HK-2 (cell line): ENCODE results near the gene AWAT2.

ENCODE experiments used
- DNase-seq: peaks from one replicate; pipeline ENCODE4 v3.0.0-alpha.2; 2018; ENCODE audit not compliant: unreplicated experiment

AWAT2 gene, protein sequence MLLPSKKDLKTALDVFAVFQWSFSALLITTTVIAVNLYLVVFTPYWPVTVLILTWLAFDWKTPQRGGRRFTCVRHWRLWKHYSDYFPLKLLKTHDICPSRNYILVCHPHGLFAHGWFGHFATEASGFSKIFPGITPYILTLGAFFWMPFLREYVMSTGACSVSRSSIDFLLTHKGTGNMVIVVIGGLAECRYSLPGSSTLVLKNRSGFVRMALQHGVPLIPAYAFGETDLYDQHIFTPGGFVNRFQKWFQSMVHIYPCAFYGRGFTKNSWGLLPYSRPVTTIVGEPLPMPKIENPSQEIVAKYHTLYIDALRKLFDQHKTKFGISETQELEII

DNA sequence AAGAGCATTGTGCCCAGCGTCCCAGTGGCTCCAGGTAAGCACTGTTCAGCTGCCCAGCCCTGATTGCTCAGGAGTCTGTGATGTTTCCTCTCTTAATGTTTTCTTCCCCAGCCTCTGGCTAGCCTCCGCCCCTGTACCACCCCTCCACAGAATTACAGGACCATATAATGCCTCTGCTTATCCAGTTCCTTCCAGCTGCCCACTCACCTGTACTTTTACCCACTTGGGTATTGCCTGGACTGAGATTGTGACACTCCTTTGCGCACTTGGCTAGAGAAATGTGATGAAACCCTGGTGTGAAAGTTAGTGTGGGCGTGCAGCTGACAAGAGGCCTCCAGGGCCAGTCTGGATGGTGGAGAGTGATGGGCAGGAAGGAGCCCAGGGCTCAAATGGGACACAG is at the start of gene AWAT2:
TSS of gene AWAT2 (minus strand) at position 14 of the 400 bp plus-strand sequence. CDS start at position 8, 6 bp downstream.
- DNase-seq = no peak

DNA sequence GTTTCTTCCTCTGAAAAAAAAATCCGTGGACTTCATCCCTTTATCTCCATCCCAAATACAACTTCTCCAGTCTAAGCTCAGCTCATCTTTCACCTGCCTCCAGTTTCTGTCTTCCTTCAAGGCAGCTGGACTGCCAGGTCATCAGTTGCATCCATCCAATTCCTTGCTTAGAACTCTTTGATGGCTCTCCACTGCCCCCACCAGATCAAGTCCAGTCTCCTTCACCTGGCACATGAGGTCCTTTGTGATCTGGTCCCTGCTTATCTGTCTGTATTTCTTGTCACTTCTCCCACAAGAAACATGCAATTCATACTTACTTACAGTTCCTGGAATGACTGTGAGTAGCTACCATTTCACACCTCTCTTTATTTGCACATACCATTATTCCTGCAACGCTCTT is 46.3 kb upstream of the AWAT2 start:
- DNase-seq = no peak

DNA sequence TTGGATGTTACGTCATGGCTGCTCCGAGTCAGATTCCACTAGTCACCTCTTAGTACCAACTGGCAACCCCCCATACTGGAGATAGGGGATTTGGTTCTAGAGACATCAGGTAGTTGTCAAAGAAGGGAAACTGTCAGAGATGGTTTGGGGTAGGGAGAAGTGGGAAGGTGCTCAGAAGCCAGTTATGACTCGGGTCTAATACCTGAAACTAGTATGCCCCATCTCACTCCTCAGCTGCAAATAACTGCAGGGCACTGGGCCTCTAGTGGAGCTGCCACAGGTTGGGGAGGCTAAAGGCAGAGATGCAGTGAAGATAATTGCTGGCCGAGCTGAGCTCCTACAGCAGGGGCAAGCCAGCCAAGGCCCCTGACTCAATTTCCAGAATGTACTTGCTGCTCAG is 42.5 kb upstream of the AWAT2 start:
- DNase-seq = no peak

DNA sequence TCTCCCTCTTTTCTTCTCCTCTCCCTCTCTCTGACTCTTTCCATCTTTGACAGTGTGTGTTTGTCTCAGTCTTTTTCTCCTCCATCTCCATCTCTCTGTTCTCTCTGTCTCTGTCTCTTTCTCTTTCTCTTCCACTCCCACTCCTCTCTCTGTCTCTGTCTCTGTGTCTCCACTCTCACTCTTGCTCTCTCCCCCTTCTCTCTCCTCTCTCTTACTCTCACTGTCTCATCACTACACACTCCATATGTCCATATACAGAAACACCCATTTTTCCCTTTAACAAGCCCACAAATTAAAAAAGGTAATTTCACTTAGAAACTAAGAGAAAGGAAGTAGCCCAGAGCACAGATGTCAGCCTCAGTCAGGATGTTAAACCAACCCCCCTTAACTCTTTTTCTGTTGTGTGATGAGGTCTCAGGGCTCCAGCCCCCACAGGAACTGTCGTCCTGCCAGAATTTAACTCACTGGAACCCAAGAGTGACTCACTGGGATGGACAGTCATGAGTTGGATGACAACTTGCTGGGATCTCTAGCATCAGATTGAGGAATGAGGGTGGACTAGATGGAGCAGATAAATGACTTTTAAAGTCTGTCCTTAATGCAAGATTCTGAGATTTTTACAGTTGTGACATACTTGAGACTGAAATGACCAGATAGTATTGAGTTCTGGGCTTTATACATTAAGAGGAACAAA is 40.0 kb upstream of the AWAT2 start:
- DNase-seq = no peak

DNA sequence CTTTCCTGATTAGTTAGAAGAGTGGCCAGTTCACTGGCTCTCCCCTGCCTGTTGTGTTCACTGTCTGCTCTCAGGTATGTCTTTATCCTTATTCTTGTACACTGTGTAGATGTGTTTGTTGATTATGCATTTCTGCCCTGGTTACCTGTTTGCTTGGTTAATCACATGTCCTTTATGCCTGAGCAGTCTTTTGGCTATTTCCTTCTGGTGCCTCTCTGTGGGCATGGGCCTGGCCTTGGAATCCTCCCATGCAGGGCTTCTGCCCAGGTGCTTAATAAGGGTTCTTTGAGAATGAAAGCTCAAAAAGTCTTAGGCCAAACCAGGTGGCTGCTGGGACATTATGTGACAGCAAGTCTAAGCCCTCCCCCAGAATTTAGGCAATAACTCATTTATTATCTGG is 39.0 kb upstream of the AWAT2 start:
- DNase-seq = no peak

DNA sequence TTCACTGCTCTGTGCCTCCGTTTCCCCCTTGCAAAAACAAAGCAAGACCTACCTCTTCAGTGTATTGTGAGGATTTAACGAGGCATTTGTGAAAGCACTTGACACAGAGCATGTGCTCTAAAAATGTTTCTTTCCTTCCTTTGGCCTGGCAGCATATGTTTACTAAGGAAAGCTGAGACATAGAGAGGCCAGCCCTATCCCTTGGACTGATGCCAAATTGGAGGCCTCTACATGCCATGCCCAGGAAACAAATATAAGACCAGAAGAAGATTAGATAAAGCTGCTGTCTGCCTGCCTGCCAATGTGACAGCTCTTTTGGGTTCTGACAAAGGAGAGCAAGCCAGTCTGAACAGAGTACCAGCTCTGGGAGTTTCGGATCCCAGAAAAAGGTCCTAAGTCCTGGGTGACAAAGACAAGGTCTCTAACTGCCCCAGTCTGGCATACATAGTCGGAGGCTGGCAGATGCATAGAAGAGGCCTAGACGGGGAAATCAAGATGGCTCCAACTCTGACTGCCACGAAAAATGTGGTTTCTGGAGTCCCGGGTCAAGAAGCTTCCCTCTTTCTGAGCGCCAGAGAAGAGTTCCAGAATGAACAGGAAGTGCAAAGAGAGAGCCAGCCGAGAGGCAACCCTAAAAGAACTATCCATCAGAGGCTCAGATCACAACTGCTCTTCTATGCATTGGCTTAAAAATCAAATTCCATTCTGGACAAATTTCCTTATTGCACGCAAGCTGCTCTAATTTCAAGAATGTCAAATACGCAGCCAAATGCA is 38.3 kb upstream of the AWAT2 start:
- DNase-seq = no peak

DNA sequence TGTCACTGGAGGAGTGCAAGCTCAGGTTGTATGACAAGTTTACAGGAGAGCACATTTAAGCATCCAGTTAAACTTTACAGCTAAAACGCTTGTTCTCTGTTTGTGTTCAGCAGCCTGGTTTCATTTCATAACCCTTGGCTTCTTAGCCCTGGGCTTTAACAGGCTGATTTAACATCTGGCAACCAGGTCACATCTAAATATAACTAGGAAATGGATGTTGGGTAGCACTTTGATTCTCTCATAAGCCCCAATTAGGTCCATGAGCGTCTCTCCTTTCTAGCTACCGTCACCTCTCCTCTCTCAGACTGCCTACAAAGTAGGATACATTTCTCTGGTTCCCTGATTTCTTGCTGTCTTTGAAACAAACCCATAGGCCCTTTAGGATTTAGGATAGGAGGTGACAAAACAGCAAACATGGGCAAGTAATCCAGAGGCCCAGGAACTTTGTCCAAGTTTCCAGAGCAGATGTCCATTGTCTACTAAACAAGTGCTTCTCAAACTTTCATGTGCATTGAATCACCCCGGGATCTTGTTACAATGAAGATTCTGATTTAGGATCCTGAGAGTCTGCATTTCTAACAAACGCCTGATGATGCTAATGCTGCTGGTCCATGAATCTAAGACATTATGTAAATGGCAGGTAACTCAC is 35.0 kb upstream of the AWAT2 start:
- DNase-seq = no peak

DNA sequence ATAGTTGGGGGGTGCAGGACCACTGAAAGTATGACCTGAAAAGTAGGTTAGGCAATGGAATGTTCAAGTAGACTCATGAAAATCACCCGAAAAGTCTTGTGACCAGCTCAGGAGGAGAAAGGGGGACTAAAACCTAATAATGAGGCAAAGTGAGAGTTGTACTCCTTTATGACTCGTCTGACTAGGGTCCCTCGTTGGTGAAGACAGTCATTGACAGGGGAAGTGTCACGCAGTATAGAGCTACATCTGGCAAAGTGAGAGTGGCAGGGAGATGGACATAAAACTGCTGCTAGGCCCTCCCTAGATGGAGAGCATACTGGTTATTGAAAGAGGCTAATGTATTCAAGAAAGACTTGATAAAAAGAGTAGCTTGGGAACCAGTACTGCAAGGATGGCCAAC is 33.0 kb upstream of the AWAT2 start:
- DNase-seq = no peak

DNA sequence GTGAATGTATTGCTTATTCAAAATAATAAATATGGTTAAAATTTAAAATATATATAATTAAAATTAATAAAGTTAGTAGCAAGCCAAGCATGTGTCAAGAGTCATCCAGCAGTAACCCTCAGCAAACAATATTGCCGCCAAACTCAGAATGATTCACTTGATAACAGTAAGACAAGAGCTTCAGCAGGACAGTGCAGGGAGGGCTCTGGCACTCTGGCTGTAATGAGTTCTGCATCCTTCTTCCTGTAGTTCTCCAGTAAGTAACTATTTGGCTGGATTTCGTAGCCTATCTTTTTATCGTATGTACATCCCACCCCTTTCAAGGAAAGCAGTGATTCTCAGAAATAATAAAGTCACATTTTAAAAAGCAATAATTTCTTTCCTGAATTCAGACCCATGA is 30.1 kb upstream of the AWAT2 start:
- DNase-seq = no peak

DNA sequence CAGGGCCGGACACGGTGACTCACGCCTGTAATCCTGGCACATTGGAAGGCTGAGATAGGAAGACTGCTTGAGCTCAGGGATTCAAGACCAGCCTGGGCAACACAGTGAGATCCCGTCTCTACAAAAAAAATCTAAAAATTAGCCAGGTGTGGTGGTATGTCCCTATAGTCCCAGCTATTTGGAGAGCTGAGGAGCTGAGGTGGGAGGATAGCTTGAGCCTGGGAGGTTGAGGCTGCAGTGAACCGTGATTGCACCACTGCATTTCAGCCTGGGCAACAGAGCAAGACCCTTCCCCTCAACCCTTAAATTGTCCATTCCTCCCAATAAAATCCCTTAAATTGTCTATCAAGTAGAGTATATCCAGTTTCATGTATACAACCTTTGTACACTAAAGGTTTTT is 29.6 kb upstream of the AWAT2 start:
- DNase-seq = no peak

DNA sequence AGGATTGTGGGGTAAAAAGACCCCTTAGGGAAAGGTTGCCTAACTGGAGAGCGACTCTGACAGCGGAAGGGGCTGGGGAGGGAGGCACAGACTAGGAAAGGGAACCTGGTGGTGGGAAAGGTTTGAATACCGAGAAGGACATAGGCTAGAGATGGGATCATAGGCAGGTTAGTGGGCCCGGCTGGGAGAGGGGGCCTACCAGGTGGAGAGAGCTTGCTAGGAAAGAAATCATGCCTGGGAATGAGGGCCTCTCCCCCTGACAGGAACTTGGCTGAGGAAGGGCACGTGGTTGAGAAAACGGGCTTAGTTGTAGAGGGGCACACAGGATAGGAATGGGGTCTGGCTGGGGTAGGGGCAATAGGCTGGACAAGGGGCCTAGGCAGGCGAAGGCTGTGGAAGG is 16.9 kb upstream of the AWAT2 start:
- no peak for DNase-seq

DNA sequence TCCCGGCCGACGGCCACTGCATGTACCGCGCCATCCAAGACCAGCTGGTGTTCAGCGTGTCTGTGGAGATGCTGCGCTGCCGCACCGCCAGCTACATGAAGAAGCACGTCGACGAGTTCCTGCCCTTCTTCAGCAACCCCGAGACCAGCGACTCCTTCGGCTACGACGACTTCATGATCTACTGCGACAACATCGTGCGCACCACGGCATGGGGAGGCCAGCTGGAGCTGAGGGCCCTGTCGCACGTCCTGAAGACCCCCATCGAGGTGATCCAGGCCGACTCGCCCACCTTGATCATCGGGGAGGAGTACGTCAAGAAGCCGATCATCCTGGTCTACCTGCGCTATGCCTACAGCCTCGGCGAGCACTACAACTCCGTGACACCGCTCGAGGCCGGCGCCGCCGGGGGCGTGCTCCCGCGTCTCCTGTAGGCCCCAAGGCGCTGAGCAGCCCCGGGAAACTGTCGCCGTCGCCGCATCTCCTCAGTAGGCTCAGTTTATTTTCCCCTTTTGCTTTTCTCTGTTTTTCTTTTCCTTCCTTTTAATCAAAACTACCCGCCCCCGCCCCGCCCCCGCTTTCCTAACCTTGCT is 13.3 kb upstream of the AWAT2 start:
- no peak for DNase-seq

DNA sequence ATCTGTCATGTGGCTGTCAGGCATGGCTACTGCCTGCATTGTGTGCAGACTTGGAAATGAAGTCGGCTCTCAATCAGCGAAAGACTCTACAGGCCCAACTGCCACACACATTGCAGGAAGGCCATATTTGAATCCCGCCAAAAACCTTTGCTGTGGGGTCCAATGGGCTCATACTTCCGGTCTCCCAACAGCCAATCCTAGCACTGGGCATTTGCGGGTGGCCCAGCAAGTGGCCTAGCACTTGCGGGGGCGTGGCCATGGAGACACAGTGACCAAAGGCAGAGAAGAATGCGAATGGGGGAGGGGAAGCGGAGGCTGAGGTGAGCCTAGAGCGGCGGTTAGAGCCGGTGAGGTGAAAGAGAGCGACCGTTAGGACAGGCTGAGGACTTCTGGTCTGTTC is 12.3 kb upstream of the AWAT2 start, which contains the start of gene OTUD6A:
TSS of gene OTUD6A (plus strand) at position 382 of the 400 bp plus-strand sequence. CDS start 68 bp downstream, outside the sequence.
- DNase-seq = no peak

DNA sequence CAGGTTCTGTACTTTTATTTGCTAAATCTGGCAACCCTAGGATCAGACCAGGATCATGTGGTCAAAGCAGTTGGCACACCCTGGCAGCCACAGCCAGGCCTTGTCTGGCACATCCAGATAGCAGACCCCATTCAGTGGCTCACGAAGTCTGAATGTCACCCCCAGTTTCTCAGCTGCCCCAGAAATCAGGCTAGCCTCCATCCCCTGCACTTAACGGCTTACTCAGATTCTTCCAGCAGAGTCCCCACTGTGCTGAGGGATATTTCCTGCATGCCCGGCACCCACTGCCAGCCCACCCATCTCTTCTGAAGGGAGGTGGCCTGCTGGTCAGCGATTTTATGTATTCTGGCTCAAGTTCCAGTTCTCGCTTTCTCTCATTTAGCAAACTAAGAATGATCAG is 4.7 kb upstream of the AWAT2 start:
- no peak for DNase-seq

DNA sequence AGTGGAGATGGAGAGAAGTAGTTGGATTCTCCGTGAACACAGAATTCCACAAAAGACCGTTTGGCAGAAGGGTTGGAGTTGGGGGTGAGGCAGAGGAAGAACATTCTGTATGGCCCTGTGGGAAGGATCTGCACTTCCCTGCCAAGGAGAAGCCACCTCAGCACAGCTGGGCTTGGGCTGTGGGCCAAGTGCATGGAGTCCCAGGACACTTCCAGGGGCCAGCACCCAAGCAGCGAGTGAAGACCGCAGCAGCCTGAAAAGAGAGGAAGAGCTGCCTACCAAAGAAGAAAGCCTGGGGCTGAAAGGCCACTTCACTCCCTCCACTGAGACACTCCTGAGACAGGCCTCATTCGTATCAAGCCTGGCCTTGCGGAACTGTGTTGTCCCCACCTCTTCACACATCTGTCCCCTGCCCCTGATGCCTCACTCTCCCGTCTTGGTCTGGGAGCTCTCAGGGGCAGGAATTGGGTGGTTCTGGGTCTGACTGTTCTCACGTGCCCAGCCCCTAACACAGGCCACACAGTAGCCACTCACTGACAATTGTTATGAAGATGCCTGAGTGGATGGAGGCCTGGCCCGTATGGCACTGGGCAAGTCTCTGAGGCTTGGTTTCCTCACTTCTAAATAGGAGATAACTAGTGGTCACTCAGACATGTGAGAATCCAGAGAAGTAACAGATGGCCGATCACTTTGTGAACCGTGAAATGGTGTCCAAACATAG is 3.3 kb upstream of the AWAT2 start:
- DNase-seq = no peak

DNA sequence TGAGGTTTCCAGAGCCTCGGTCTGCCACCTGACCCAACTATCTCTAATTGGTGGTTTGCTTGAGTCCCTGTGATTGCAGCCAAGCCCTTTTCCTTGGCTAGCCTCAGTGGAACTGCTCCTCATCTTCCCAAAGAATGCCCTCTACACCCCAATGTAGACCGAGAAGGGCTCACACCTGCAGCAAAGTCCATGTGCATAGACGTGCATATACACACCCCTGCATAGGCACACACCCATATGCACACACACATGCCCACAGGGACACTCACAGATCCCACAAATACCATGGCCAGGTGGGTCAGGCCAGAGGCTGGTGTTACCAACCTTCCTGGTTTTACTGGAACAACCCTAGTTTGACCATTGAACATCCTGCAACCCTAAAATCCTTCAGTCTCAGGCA is 332 bp downstream of the AWAT2 start:
- DNase-seq = no peak

DNA sequence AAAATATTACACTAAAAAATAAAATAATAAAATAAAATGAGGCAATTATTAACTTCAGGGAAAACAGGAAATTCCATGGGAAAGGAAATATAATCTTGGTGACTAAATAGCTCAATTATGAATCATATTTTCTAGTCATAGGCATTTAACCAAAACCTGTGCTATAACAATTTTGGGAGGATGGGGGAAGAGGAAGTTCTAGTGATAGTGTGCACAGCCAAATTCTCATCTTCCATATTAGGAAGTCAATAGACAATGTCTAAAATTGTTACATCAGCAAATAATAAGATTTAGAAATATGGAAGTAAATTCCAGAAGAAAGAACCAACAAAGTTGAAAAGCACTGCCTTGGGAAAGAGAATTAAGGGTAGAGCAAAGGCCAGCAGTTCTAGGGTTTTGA is 2.8 kb downstream of the AWAT2 start:
- DNase-seq = no peak

DNA sequence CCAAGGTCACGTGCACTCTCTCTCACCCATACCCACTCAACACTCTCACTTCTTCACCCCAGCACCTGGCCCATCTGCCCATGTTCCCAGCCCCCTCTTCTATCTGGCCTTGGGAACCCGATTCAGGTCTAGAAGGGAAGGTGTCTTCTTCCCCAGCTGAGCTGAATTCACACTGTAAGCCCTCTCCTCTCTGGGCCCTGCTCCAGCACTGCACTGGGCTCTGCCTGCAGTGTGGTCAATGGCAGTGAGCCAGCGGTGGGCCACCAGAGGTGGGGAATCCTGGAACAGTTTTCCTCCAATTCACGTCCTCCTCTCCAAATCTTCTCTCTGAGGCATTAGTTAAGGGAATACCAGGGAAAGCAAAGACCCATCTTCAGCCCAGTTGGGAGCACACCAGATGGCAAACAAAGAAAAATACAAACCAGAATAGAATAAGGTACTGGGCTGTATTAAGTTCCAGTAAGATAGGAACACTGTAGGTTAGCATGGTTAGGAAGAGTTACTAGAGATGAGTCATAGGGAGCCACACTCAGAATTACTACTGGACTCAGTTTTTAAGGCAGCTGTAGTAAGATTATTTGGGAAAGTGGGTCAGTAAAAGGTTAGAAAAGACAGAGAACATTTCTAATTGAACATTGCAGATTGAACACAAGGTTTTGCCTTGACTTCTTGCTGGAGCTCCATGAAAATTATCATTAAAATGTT is 5.0 kb downstream of the AWAT2 start:
- no peak for DNase-seq

DNA sequence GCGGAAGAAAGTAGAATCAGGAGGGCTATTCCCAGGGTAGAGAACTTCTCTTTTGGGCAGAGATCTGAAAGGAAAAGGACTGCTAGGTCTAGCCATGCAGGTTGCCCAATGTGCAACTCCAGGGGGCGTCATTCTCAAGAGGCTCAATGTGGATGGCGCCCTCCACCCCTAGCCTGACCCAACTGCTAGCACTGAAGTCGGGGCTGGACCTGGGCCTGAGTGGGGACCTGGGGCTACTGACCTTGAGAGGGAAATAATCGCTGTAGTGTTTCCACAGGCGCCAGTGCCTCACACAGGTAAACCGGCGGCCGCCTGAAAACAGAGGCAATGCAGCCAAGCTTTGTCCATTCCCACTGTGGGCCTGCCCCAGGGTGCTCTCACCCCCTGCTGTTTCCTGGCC is 6.1 kb downstream of the AWAT2 start:
- DNase-seq = no peak
